ENCODE results near the gene FLOT1. TPM values are rescaled to one million over a fixed set of nuclear protein-coding genes. Genes with fewer than 3 reads are reported as not detected.

The FLOT1 gene
- total and polyA plus RNA-seq, 2 of the 13 experiments (the other 11 are each of a cell fraction or from before 2014, with no cell fraction given) = 82.3 to 130 TPM

DNA sequence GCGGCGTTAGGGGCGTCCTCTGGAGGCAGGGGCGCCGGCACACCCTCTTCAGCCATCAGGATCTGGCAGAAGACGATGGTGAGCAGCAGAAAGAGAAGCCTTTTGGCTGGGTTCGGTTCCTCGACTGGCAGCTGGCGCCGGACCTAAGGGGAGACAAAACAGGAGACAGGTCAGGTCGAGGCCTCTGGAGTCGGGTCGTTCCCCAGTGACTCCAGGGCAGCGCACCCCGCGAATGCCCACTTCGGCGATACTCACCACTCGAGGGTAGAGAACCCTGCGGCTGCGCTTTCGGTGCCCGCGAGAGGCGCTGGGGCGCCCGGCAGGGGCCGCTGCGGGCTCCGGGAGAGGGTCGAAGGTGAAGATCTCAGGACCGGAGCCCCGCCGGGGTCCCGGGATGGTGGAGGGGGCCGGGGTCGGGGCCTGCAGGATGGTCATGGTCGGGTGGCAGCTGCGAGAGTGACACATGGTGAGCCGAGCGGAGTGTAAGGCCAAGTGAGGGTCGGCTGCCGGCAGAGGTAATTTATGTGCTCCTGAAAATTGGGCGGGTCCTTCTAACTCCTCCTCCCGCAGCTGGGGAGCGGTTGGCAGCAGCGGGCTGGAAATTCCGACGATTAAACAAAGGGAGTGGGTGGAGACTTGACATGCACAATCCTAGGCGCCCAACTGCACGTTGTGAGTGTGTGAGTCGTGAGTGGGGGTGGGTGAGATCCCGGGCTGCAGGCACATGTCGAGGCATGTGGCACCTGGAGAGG is 1.7 kb upstream of the FLOT1 start, which contains the start of gene IER3 (continued):
- TF ChIP-seq, protein P1, sequence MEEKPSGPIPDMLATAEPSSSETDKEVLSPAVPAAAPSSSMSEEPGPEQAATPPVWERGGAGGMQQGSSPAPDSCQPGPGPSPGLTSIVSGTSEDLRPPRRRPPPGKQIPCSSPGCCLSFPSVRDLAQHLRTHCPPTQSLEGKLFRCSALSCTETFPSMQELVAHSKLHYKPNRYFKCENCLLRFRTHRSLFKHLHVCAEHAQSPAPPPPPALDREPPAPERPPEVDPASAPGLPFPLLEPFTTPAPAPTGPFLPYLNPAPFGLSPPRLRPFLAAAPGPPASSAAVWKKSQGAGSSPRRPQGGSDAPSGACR (CRISPR knock-in tag; IDR thresholded peaks at IDR 0.05) = peak; percentile 79; the same call in 1 of the 2 replicates
- TF ChIP-seq ATM (IDR thresholded peaks at IDR 0.05; ENCODE audit: borderline replicate concordance) (no peak), ZNF296 (CRISPR knock-in tag; conservative IDR thresholded peaks at IDR 0.05) (peak; percentile 95), PTBP1 (IDR thresholded peaks at IDR 0.05; ENCODE audit: low read depth, low read length, poor library complexity, severe bottlenecking) (no peak), SP5 (CRISPR knock-in tag; IDR thresholded peaks at IDR 0.05; ENCODE audit: borderline replicate concordance, low read depth) (peak; percentile 89), ZBTB7A (CRISPR knock-in tag; IDR thresholded peaks at IDR 0.05) (peak; percentile 67; the same call in 1 of the 2 replicates), NFYC (CRISPR knock-in tag; IDR thresholded peaks at IDR 0.05) (no peak), ZZZ3 (CRISPR knock-in tag; IDR thresholded peaks at IDR 0.05; ENCODE audit: borderline replicate concordance) (no peak), CREM (IDR thresholded peaks at IDR 0.05) (peak; percentile 62), CREM (CRISPR knock-in tag; IDR thresholded peaks at IDR 0.05) (no peak), ELF1 (CRISPR knock-in tag; IDR thresholded peaks at IDR 0.05) (no peak), DPF2 (CRISPR knock-in tag; IDR thresholded peaks at IDR 0.05; ENCODE audit: borderline replicate concordance, low read depth) (no peak; the same call in 1 of the 2 replicates), ZC3H4 (CRISPR knock-in tag; IDR thresholded peaks at IDR 0.05; ENCODE audit: borderline replicate concordance) (no peak), ZNF761 (CRISPR knock-in tag; conservative IDR thresholded peaks at IDR 0.05) (no peak; the same call in 1 of the 2 replicates), ZNF230 (CRISPR knock-in tag; IDR thresholded peaks at IDR 0.05) (no peak; the same call in 1 of the 2 replicates), XRCC5 (optimal IDR thresholded peaks at IDR 0.05; ENCODE audit: low read length) (peak; percentile 63), ZSCAN20 (CRISPR knock-in tag; IDR thresholded peaks at IDR 0.05; ENCODE audit: borderline replicate concordance) (peak; percentile 94), HHEX (CRISPR knock-in tag; IDR thresholded peaks at IDR 0.05) (no peak), MED13 (CRISPR knock-in tag; IDR thresholded peaks at IDR 0.05) (peak; percentile 92; the same call in 1 of the 2 replicates), ZC3H13 (CRISPR knock-in tag; IDR thresholded peaks at IDR 0.05) (peak; percentile 88), SETDB1 (CRISPR knock-in tag; IDR thresholded peaks at IDR 0.05; ENCODE audit: borderline replicate concordance) (no peak), ZNF235 (CRISPR knock-in tag; IDR thresholded peaks at IDR 0.05; ENCODE audit: borderline replicate concordance) (peak; percentile 99), ZNF589 (CRISPR knock-in tag; conservative IDR thresholded peaks at IDR 0.05) (peak; percentile 56), ZSCAN25 (CRISPR knock-in tag; IDR thresholded peaks at IDR 0.05) (no peak), ZNF879 (CRISPR knock-in tag; IDR thresholded peaks at IDR 0.05) (no peak; the same call in 1 of the 2 replicates), ATF1 (CRISPR knock-in tag; IDR thresholded peaks at IDR 0.05) (no peak), NONO (IDR thresholded peaks at IDR 0.05) (no peak), NONO (CRISPR knock-in tag; conservative IDR thresholded peaks at IDR 0.05) (peak; percentile 73), NBN (conservative IDR thresholded peaks at IDR 0.05) (no peak), MTA3 (CRISPR knock-in tag; IDR thresholded peaks at IDR 0.05) (no peak)
- TF ChIP-seq, protein P2, sequence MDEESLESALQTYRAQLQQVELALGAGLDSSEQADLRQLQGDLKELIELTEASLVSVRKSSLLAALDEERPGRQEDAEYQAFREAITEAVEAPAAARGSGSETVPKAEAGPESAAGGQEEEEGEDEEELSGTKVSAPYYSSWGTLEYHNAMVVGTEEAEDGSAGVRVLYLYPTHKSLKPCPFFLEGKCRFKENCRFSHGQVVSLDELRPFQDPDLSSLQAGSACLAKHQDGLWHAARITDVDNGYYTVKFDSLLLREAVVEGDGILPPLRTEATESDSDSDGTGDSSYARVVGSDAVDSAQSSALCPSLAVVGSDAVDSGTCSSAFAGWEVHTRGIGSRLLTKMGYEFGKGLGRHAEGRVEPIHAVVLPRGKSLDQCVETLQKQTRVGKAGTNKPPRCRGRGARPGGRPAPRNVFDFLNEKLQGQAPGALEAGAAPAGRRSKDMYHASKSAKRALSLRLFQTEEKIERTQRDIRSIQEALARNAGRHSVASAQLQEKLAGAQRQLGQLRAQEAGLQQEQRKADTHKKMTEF (CRISPR knock-in tag; IDR thresholded peaks at IDR 0.05) = peak; percentile 97
- TF ChIP-seq, protein P3, sequence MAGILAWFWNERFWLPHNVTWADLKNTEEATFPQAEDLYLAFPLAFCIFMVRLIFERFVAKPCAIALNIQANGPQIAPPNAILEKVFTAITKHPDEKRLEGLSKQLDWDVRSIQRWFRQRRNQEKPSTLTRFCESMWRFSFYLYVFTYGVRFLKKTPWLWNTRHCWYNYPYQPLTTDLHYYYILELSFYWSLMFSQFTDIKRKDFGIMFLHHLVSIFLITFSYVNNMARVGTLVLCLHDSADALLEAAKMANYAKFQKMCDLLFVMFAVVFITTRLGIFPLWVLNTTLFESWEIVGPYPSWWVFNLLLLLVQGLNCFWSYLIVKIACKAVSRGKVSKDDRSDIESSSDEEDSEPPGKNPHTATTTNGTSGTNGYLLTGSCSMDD (CRISPR knock-in tag; IDR thresholded peaks at IDR 0.05) = 0 out of 2 replicates have a peak, but pooled peaks have one; percentile 29
